Tibial nerve (tissue), 4 donors: ENCODE data around the gene LCLAT1. TPM values are rescaled to one million over a fixed set of nuclear protein-coding genes. Genes with fewer than 3 reads are reported as not detected.

Experiments used
- DNase-seq, 2 donors: peaks; one replicate each; pipeline ENCODE4 v3.0.0-alpha.2; 2019; ENCODE audit warnings: low spot score in 2 of 2
- H3K27ac ChIP-seq, 4 donors: fragments of 200-600 bp; sonication (generic) in 3 of 4; one replicate each; pipeline ENCODE4 v1.5.1; 2017 to 2019; ENCODE audit warnings: mild to moderate bottlenecking in 1 of 4
- H3K27me3 ChIP-seq, 2 donors: fragments of 200-600 bp; sonication (generic) in 1 of 2; one replicate each; pipeline versions ENCODE4 v1.5.1 to v1.6.0; 2017 to 2019
- H3K36me3 ChIP-seq, 3 donors: fragments of 200-600 bp; sonication (generic); one replicate each; pipeline ENCODE4 v1.5.1; 2018 to 2019
- H3K4me1 ChIP-seq, 4 donors: fragments of 200-600 bp; sonication (generic) in 3 of 4; one replicate each; pipeline ENCODE4 v1.5.1; 2017 to 2019
- H3K4me3 ChIP-seq, 4 donors: fragments of 200-600 bp; sonication (generic) in 3 of 4; one replicate each; pipeline ENCODE4 v1.5.1; 2017 to 2019; ENCODE audit warnings: mild to moderate bottlenecking in 1 of 4, moderate library complexity in 1 of 4
- H3K9me3 ChIP-seq, 4 donors: fragments of 200-600 bp; sonication (generic) in 3 of 4; one replicate each; pipeline ENCODE4 v1.5.1; 2017 to 2019
- CTCF ChIP-seq, 5 experiments: fragments of 200-600 bp in 3 of 5; fragments of 450-650 bp in 2 of 5; sonication (generic) in 3 of 5; IDR thresholded peaks; one replicate each; pipeline ENCODE4 v1.5.1; 2016 to 2019; ENCODE audit warnings: antibody characterized with exemption in 5 of 5, mild to moderate bottlenecking in 3 of 5, moderate library complexity in 2 of 5
- EP300 ChIP-seq, 2 donors: sonication (generic); formaldehyde crosslinking; IDR thresholded peaks; one replicate each; pipeline ENCODE4 v1.6.1; 2017; ENCODE audit warnings: antibody characterized with exemption in 2 of 2, mild to moderate bottlenecking in 1 of 2
- POLR2A ChIP-seq, 2 donors: fragments of 450-650 bp; IDR thresholded peaks; one replicate each; pipeline ENCODE4 v1.6.1; 2017; ENCODE audit warnings: antibody characterized with exemption in 2 of 2, mild to moderate bottlenecking in 2 of 2, moderate library complexity in 2 of 2
- WGBS, 2 donors: methylation state at CpG; one replicate each; pipeline ENCODE4 v1.1.5; 2018; 5-methylcytosine and 5-hydroxymethylcytosine counted together
- total RNA-seq, 4 donors: library from RNA; depleted of rRNA; stranded (reverse); fragments of >200 nt; gene quantifications; one replicate each; pipeline ENCODE4 v1.1.0, GENCODE V29; 2016

Gene LCLAT1
- 10 to 100 TPM in 2 of 4 donors, 1 to 10 TPM in 2; 8.4 to 15.9 (median 11.8) TPM for total RNA-seq

GRCh38 chr2:30447149-30448045 is at the start of gene LCLAT1:
LCLAT1 (plus strand) TSS chr2:30447246; CDS start chr2:30525591, 78,345 bp downstream.
- Histone ChIP-seq H3K4me3 (peak within 1 kb of the TSS; percentile 68 to 94 (median 81)), H3K27me3 (no peaks in the 10 kb centered on the region), H3K4me1 (peaks cover 0 to 17% (median 0%) of the 10 kb centered on the region in 4 donors), H3K27ac (peak within 1 kb of the TSS; percentile 6 to 81 (median 72)), H3K36me3 (no peaks in the 10 kb centered on the region), H3K9me3 (no peaks in the 10 kb centered on the region)
- peak in 1 of 2 donors; percentile 58 for TF ChIP-seq EP300 (IDR thresholded peaks at IDR 0.05)
- no peak for TF ChIP-seq POLR2A (IDR thresholded peaks at IDR 0.05)
- TF ChIP-seq CTCF (IDR thresholded peaks at IDR 0.05), result peak in 1 of 5 experiments; percentile 9
- WGBS, 2 donors, result 7 to 94% methylated on average over 2 to 40 of the region's 83 CpGs
- peak; percentile 33 to 62 for DNase-seq

- Histone ChIP-seq H3K4me3 (no peak overlapping the region), H3K27ac (no peak overlapping the region), H3K9me3 (no peaks in the 10 kb centered on the region), H3K36me3 (no peaks in the 10 kb centered on the region), H3K4me1 (no peaks in the 10 kb centered on the region), H3K27me3 (no peaks in the 10 kb centered on the region)
- TF ChIP-seq EP300 (IDR thresholded peaks at IDR 0.05), result no peak
- 71 to 74% methylated on average over 4 of the region's 4 CpGs for WGBS, 2 donors
- DNase-seq, result no peak
Measured at GRCh38 chr2:30398084-30398873, 48.8 kb upstream of the LCLAT1 start.

GRCh38 chr2:30400151-30400954 is 46.7 kb upstream of the LCLAT1 start:
- H3K36me3 ChIP-seq, result no peaks in the 10 kb centered on the region
- 90 to 91% methylated on average over 11 of the region's 11 CpGs for WGBS, 2 donors
- H3K27ac ChIP-seq, result no peak overlapping the region
- DNase-seq, result no peak
- no peak overlapping the region for H3K4me3 ChIP-seq
- peaks cover 0 to 17% (median 5%) of the 10 kb centered on the region in 4 donors for H3K4me1 ChIP-seq
- no peaks in the 10 kb centered on the region for H3K9me3 ChIP-seq
- no peaks in the 10 kb centered on the region for H3K27me3 ChIP-seq
- TF ChIP-seq CTCF (IDR thresholded peaks at IDR 0.05) (no peak), EP300 (IDR thresholded peaks at IDR 0.05) (no peak), POLR2A (IDR thresholded peaks at IDR 0.05) (no peak)

GRCh38 chr2:30402441-30403182 is 44.4 kb upstream of the LCLAT1 start:
- H3K4me1 ChIP-seq, result peaks cover 0 to 20% (median 5%) of the 10 kb centered on the region in 4 donors
- TF ChIP-seq CTCF (IDR thresholded peaks at IDR 0.05), result no peak
- no peak for TF ChIP-seq EP300 (IDR thresholded peaks at IDR 0.05)
- no peak for TF ChIP-seq POLR2A (IDR thresholded peaks at IDR 0.05)
- H3K36me3 ChIP-seq, result no peaks in the 10 kb centered on the region
- H3K27ac ChIP-seq, result no peak overlapping the region
- no peaks in the 10 kb centered on the region for H3K9me3 ChIP-seq
- DNase-seq, result no peak
- WGBS, 2 donors, result 77 to 79% methylated on average over 5 of the region's 5 CpGs
- H3K4me3 ChIP-seq, result no peak overlapping the region
- H3K27me3 ChIP-seq, result no peaks in the 10 kb centered on the region
